Retinal pigment epithelial cell (primary cell): Measurements from ENCODE around the gene LPXN.

Experiments used
- DNase-seq: peaks from one replicate; pipeline ENCODE4 v3.0.0-alpha.2; 2010; ENCODE audit warnings: low read depth
- H3K4me3 ChIP-seq: 2 replicates; pipeline ENCODE4 v1.5.1; 2011; ENCODE audit warnings: mild to moderate bottlenecking, low read length, control low read depth, moderate library complexity
- CTCF ChIP-seq: conservative IDR thresholded peaks from 2 replicates; pipeline ENCODE4 v1.5.1; 2011; ENCODE audit warnings: low read depth, low read length, control low read depth, inconsistent platforms

Gene LPXN

GRCh38 chr11:58506935-58507334 is 68.7 kb downstream of the LPXN start:
- no peak for TF ChIP-seq CTCF
- no peak for DNase-seq

DNA sequence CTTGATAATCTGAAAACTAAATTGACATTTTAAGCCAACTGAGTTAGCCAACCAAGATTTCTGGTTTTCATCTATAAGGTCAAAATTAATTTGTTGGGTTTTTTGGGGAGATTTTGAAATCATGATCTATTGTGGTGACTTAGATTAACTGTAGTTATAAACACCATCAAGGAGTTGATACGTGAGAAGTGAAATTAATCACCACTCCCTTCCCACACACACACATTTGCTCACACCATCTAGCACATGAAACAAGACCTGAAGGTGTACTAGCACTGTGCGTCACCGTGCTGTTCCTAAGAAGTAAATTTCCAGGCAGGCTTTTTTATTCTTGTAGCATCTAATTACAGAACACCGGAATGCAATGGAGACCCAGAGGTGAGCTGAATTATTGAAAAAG is 69.8 kb downstream of the LPXN start:
- TF ChIP-seq CTCF = no peak
- no peak for DNase-seq
- H3K4me3 ChIP-seq = no peak overlapping the region

More at GRCh38 chr11:58506935-58507334, 68.7 kb downstream of the LPXN start:
- no peak overlapping the region for H3K4me3 ChIP-seq

GRCh38 chr11:58504232-58504631 is 71.4 kb downstream of the LPXN start:
- DNase-seq = no peak

GRCh38 chr11:58503361-58503856 is 72.2 kb downstream of the LPXN start:
- no peak overlapping the region for H3K4me3 ChIP-seq
- DNase-seq = no peak
- TF ChIP-seq CTCF = no peak

More at GRCh38 chr11:58504232-58504631, 71.4 kb downstream of the LPXN start:
- TF ChIP-seq CTCF = no peak
- no peak overlapping the region for H3K4me3 ChIP-seq

DNA sequence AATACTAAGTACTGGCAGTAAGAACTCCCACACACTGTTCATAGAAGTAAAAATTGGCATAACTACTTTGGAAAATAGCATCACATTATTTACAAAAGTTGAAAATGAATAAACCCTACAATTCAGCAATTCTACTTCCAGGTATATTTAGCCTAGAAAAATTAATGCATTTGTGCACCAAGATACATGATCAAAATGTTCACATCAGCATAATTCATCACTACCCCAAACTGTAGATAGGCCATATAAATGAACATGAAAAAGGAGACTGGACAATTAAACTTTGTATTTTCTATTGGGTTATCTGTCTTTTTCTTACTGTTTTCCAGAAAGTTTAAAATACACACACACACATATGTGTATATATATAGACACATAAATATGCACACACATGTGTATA is 73.7 kb downstream of the LPXN start:
- DNase-seq = no peak
- no peak for TF ChIP-seq CTCF
- H3K4me3 ChIP-seq = no peak overlapping the region

GRCh38 chr11:58498464-58498863 is 77.2 kb downstream of the LPXN start:
- no peak for TF ChIP-seq CTCF
- no peak overlapping the region for H3K4me3 ChIP-seq
- no peak for DNase-seq

DNA sequence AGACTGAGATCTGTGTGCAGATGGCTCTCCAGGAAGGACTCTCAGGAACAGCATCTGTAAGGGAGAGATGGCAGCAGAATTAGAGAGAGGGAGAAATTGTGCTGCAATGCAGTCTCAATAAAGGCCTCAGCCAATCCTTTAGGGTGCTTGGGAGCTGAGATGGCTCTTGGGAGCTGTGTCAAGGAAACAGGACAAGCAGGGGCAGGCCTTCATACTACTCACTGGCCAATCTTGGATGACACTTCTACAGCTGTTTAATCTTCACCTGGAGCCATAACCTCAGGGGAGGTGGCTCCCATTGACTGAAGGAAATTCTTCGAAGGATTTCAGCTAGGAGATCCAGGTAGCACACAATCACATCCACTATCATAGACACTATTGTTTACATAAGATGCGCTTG is 77.7 kb downstream of the LPXN start:
- no peak for TF ChIP-seq CTCF
- DNase-seq = no peak
- no peak overlapping the region for H3K4me3 ChIP-seq
